ENCODE measurements around the gene METAP1. TPM values are rescaled to one million over a fixed set of nuclear protein-coding genes. Genes with fewer than 3 reads are reported as not detected.

METAP1 gene
- total and polyA plus RNA-seq, 2 experiments from 2014 or later: 64.1 to 122 TPM

DNA sequence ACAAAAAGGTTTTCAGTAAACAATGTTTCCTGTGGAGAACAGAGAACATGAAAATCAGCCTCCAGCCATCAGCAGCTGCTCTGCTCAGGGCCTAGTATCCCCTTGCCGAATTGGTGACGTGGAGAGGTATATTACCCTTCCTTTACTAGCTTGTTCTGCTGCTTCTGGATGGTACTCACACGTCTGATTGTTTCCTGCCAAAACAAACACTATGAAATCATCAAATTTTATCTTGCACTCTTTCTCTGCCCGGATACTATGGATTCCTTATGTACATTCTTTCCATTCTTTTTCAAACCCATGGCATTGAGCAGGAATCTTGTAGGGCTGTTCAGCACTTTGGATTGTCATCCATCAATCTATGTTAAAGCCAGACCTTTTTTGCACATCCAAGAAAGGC is 18.8 kb upstream of the METAP1 start (continued):
- TF ChIP-seq, protein P1, sequence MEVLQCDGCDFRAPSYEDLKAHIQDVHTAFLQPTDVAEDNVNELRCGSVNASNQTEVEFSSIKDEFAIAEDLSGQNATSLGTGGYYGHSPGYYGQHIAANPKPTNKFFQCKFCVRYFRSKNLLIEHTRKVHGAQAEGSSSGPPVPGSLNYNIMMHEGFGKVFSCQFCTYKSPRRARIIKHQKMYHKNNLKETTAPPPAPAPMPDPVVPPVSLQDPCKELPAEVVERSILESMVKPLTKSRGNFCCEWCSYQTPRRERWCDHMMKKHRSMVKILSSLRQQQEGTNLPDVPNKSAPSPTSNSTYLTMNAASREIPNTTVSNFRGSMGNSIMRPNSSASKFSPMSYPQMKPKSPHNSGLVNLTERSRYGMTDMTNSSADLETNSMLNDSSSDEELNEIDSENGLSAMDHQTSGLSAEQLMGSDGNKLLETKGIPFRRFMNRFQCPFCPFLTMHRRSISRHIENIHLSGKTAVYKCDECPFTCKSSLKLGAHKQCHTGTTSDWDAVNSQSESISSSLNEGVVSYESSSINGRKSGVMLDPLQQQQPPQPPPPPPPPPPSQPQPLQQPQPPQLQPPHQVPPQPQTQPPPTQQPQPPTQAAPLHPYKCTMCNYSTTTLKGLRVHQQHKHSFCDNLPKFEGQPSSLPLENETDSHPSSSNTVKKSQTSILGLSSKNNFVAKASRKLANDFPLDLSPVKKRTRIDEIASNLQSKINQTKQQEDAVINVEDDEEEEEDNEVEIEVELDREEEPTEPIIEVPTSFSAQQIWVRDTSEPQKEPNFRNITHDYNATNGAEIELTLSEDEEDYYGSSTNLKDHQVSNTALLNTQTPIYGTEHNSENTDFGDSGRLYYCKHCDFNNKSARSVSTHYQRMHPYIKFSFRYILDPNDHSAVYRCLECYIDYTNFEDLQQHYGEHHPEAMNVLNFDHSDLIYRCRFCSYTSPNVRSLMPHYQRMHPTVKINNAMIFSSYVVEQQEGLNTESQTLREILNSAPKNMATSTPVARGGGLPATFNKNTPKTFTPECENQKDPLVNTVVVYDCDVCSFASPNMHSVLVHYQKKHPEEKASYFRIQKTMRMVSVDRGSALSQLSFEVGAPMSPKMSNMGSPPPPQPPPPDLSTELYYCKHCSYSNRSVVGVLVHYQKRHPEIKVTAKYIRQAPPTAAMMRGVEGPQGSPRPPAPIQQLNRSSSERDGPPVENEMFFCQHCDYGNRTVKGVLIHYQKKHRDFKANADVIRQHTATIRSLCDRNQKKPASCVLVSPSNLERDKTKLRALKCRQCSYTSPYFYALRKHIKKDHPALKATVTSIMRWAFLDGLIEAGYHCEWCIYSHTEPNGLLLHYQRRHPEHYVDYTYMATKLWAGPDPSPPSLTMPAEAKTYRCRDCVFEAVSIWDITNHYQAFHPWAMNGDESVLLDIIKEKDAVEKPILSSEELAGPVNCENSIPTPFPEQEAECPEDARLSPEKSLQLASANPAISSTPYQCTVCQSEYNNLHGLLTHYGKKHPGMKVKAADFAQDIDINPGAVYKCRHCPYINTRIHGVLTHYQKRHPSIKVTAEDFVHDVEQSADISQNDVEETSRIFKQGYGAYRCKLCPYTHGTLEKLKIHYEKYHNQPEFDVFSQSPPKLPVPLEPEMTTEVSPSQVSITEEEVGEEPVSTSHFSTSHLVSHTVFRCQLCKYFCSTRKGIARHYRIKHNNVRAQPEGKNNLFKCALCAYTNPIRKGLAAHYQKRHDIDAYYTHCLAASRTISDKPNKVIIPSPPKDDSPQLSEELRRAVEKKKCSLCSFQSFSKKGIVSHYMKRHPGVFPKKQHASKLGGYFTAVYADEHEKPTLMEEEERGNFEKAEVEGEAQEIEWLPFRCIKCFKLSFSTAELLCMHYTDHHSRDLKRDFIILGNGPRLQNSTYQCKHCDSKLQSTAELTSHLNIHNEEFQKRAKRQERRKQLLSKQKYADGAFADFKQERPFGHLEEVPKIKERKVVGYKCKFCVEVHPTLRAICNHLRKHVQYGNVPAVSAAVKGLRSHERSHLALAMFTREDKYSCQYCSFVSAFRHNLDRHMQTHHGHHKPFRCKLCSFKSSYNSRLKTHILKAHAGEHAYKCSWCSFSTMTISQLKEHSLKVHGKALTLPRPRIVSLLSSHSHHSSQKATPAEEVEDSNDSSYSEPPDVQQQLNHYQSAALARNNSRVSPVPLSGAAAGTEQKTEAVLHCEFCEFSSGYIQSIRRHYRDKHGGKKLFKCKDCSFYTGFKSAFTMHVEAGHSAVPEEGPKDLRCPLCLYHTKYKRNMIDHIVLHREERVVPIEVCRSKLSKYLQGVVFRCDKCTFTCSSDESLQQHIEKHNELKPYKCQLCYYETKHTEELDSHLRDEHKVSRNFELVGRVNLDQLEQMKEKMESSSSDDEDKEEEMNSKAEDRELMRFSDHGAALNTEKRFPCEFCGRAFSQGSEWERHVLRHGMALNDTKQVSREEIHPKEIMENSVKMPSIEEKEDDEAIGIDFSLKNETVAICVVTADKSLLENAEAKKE (CRISPR knock-in tag; IDR thresholded peaks at IDR 0.05): no peak
- TF ChIP-seq ZNF331 (CRISPR knock-in tag; IDR thresholded peaks at IDR 0.05; ENCODE audit: low read depth) (no peak), NANOG (IDR thresholded peaks at IDR 0.05; ENCODE audit: borderline replicate concordance) (no peak), JUNB (IDR thresholded peaks at IDR 0.05; ENCODE audit: unreplicated experiment) (no peak), POLR2AphosphoS5 (IDR thresholded peaks at IDR 0.05; ENCODE audit: low read depth) (no peak), ZNF114 (CRISPR knock-in tag; IDR thresholded peaks at IDR 0.05) (no peak)
- TF ChIP-seq, protein P2, sequence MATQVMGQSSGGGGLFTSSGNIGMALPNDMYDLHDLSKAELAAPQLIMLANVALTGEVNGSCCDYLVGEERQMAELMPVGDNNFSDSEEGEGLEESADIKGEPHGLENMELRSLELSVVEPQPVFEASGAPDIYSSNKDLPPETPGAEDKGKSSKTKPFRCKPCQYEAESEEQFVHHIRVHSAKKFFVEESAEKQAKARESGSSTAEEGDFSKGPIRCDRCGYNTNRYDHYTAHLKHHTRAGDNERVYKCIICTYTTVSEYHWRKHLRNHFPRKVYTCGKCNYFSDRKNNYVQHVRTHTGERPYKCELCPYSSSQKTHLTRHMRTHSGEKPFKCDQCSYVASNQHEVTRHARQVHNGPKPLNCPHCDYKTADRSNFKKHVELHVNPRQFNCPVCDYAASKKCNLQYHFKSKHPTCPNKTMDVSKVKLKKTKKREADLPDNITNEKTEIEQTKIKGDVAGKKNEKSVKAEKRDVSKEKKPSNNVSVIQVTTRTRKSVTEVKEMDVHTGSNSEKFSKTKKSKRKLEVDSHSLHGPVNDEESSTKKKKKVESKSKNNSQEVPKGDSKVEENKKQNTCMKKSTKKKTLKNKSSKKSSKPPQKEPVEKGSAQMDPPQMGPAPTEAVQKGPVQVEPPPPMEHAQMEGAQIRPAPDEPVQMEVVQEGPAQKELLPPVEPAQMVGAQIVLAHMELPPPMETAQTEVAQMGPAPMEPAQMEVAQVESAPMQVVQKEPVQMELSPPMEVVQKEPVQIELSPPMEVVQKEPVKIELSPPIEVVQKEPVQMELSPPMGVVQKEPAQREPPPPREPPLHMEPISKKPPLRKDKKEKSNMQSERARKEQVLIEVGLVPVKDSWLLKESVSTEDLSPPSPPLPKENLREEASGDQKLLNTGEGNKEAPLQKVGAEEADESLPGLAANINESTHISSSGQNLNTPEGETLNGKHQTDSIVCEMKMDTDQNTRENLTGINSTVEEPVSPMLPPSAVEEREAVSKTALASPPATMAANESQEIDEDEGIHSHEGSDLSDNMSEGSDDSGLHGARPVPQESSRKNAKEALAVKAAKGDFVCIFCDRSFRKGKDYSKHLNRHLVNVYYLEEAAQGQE (IDR thresholded peaks at IDR 0.05; ENCODE audit: unreplicated experiment): no peak
- TF ChIP-seq, protein P3, sequence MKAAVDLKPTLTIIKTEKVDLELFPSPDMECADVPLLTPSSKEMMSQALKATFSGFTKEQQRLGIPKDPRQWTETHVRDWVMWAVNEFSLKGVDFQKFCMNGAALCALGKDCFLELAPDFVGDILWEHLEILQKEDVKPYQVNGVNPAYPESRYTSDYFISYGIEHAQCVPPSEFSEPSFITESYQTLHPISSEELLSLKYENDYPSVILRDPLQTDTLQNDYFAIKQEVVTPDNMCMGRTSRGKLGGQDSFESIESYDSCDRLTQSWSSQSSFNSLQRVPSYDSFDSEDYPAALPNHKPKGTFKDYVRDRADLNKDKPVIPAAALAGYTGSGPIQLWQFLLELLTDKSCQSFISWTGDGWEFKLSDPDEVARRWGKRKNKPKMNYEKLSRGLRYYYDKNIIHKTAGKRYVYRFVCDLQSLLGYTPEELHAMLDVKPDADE (IDR thresholded peaks at IDR 0.05): no peak

All from GM23338 (cell line).